LHCN-M2 (cell line): Measurements from ENCODE around the gene C14orf119. TPM values are rescaled to one million over a fixed set of nuclear protein-coding genes. Genes with fewer than 3 reads are reported as not detected.
A peak's percentile ranks its signal among the peaks of the same experiment; 100 is the strongest.

Experiments
- DNase-seq: peaks from one replicate; pipeline ENCODE4 v3.0.0-alpha.2; 2012; ENCODE audit warnings: low read depth
- total RNA-seq: library from RNA; depleted of rRNA; stranded (reverse); fragments of >200 nt; gene quantifications from 2 replicates; pipeline ENCODE4 v1.2.3, GENCODE V29; 2014

C14orf119 gene
- total RNA-seq, 1 experiment from 2014 or later, result 47.0 TPM

DNA sequence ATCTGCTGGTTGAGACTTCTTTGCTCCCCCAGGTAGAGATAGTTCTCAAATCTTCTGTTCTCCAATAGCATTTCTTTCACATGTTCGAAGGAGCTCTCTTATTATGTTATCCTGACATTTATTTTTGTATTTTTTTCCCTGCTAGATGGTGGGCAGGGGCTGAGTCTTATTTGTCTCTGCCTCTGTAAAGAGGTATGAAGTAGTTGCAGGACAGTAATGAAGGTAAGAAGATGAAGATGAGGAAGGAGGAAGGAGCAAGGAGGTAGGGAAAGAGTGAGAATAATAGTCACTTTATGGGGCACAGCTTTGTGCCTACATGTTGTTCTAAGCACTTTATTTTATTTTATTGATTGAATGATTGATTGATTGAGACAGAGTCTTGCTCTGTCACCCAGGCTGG is 14.5 kb downstream of the C14orf119 start:
- DNase-seq, result no peak

DNA sequence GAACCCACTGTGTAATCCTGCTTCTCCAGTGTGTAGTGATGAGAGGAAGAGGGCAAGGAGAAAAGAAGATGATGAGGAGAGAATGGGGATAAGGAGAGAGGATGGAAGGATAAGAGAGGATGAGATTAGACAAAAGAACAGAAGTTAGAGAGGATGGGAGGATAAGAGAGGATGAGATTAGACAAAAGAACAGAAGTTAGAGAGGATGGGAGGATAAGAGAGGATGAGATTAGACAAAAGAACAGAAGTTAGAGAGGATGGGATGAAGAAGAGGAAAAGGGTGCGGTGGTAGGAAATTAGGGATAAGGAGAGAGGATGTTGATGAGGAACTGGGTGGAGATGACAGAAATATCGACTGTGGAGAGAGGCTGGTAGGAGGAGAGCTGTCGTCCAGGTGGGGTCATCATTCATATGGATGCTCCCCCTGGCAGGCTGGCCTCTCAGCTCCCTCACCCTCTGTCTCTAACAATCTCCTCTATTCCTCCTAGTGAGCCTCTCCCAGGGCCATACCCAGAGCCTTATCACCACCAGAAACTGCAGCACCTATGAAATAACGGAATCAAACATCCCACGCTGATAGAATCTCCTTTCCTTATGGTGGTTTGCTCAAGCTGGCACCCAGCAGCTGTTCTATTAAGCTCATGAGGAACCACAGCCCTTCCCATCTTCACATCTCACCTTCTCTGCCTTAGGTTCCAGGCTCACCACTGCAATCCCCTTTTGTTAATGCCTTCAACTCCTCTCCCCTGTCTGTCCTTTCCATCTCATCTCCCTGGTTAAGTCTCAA is 15.5 kb downstream of the C14orf119 start:
- no peak for DNase-seq

DNA sequence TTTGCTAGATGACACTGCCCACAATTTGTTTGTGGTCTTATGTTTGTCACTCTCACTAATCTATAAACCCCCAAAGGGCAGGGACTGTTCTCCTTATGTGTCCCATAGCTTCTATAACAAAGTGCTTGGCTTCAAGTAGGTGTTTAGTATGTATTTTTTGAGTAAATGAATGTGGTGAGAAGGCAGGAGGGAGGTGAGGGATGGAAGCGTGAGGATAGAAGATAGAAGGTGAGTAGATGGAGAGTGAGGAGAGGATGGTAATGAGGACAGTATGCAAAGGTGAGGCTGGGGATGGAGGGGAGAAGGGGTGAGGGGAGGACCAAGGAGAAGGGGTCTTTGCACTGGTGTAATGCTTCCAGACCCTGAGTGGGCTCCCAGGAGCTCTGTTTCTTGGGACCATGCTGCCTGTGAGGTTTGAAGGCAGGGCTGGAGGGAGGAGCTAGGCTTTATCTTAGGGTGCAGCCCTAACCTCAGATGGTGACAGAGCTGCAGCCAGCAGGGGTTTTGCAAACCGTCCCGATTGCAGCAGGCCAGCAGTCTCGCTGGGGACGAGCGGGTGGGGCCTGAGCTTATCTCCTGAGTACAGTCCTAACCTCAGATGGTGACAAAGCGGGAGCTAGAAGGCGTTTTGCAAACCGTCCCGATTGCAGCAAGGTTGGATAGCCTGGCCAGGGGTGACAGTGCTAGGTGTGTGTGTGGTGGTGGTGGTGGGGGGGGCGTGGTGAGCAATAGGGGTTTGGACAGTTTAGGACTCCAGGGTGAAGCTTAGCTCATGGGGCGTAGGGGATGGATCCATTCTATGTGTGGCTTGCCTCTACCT is 17.3 kb downstream of the C14orf119 start:
- no peak for DNase-seq

DNA sequence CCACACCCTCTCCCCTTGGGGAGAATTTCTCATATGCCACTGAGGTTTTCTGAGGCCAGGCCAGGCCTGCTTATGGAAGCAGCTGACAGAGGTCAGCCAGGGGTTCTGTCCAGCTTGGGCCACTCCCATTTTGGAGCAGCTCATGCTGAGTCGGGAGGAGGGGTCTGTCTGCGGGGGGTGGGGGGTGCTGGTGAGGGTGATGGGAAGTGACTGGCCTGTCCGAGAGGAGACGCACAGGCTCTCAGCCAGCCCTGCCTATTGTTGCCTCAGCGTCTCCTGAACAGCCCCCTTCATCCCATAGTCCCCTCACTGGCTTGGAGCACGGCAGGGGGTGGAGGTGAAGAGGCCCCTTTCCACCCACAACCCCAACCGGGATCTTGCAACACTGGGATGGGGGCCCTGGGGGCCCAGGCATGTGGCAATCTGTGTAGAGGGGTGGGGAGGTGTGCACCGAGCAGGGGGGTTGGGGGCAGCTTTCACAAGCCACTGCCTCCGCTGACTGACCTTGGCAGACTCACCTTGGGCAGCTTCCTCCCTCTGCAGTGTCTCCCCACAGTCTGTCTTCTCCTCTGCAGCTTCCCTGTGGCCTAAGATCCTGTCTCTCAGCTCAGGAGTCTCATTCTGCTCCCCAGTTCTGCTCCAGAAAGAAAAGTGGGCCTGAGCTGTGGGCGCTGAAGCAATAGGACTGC is 18.3 kb downstream of the C14orf119 start:
- DNase-seq, result peak; percentile 66

DNA sequence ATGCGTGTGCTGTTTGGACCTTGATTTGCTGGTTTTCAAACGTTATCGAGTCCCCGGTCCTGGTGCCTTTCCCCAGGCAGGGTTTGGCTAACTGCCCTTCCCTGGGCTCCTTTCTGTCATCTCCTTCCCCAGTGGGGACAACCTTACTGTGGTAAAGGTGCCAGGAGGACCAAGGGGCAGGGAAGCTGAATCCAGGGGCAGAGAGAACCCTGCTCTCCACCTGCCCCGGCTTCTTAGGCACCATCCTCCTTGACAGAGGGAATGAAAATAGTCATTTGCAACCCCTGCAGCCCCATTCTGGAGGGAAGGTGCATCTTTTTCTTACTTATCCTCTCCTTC is 18.8 kb downstream of the C14orf119 start:
- DNase-seq, result no peak

DNA sequence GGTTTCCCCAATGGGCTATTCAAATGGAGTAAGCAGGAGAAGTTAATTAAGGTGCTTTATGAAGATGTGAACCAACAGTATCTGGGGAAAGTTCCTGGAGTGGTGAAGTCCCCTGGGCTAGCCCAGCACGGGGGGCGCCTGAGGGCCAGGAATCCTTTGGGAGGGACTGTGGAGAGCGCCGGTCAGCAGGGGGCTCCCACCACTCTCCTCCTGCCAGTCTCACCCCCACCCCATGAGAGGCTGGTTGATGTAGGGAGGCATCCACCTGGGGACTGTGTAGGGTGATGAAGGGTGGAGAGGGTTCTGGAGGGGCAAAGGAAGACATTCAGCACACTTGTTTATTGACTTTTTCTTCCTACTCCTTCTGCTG is 19.3 kb downstream of the C14orf119 start:
- no peak for DNase-seq

DNA sequence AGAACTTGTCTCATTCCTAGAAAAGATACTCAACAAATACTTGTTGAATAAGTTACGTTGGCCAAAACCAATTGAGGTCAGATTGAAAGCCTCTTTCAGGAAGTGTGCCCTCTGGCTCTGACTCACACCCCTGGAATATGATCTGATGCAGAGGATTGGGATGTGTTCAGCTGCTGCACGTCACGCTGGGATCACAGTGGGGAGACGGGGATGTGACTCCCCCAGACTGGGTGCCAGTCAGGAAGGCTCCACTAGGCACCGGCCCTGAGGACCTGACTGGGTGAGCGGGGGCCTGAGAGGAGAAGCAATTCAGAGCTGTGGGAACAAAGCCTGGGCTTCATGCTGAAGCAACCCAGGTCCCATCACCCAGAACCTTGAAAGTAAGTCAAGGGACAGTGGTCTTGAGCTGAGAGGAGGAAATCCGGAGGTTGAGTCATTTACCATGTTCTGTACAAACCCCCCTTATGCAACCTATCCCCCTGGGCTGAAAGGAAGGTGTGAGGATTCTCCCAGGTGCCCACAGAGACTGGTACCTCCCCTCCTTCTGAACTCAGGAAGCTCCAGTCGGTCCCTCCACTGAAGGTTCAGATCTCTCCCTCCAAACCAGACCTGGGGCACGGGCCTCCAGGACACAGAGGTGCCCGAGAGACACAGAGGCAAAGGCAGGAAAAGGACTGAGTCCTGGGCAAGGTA is 19.9 kb downstream of the C14orf119 start:
- peak; percentile 98 for DNase-seq

DNA sequence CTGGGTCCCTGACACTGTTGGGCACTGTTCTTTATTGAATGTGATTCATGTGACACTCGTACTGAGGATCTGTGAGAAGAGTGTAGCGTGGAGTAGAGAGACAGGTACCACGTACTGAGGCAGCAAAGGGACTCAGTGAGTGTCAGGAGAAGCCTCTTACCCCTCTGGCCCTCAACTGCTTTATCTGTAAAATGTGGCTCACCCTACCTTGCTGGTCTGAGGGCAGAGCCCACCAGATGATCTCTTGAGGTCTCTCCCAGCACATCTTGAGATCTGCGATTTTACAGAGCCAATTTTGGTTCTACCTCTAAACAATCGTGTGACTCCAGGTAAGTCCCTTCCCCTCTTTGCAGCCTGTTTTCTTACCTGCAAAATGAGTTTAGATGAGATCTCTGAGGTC is 20.6 kb downstream of the C14orf119 start:
- no peak for DNase-seq

DNA sequence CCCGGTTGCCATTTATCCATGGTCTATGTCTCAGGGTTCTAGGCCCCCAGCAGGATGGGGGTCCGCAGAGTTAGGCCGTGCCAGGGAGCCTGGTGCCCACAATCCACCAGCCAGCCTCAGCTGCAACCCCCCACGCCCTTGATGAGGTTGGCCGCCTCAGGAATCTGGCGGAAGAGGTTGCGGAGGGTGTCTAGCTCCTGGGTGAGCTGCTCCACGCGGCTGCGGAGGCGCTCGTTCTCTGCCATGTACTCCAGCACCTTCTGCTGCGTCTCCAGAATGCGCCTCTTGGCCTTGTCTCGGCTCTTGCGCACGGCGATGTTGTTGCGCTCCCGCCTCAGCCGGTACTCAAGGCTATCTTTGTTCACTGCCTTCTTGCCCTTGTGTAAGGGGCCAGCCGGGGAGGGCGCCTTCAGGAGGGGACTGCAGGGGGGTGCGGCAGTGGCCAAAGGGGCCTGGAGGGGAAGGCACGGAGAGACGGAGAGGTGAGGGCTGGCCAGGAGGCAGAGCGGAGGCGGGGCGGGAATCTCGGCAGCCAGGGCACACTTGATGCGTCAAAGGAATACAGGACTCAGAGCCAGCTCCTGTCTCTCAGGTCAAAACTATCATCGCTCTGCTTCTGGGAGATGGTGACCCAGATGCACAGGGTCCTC is 22.2 kb downstream of the C14orf119 start:
- DNase-seq, result no peak

DNA sequence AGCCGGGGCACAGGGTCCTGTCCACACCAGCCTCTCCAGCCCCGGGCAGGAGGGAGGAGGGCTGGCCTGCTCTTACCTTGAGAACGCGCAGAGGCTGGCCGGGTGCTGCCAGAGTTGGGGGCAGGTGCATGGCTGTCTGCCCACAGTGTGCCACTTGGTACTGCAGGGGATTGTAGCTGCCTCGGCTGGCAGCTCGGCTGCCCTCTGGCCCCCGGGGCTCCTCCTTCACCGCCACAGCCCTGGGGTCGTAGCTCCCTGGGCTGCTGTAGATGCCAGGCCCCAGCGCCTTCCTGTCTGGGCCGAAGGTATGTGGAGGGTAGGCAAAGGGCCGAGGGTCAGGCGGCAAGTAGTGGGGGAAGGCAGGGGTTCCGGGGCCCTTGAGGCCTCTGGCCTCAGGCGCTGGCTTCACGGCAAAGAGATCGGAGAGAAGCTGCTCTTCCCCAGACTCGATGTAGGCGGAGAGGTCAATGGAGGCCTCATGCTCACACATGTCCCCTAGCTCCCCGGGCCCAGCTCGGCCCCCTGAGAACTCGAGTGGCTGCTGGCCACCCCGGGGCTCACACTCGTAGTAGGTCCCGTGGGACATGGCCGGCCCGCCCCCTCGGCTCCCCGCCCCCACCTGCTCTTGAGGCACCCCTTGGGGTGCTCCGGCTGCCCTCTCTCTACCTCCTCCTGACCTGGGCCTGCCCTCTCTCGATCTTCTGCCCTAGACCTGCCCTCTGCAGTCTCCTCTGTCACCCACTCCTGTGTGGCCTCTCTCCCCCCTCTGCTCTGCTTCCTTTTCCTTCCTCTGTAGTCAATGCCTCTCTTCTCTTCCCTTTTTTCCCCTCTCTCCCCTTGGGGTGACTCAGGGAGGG is 23.4 kb downstream of the C14orf119 start, which contains the start of gene CEBPE:
Gene CEBPE (minus strand): TSS at position 750 of the 857 bp plus-strand sequence. CDS start 164 bp downstream, at position 586.
- no peak for DNase-seq

DNA sequence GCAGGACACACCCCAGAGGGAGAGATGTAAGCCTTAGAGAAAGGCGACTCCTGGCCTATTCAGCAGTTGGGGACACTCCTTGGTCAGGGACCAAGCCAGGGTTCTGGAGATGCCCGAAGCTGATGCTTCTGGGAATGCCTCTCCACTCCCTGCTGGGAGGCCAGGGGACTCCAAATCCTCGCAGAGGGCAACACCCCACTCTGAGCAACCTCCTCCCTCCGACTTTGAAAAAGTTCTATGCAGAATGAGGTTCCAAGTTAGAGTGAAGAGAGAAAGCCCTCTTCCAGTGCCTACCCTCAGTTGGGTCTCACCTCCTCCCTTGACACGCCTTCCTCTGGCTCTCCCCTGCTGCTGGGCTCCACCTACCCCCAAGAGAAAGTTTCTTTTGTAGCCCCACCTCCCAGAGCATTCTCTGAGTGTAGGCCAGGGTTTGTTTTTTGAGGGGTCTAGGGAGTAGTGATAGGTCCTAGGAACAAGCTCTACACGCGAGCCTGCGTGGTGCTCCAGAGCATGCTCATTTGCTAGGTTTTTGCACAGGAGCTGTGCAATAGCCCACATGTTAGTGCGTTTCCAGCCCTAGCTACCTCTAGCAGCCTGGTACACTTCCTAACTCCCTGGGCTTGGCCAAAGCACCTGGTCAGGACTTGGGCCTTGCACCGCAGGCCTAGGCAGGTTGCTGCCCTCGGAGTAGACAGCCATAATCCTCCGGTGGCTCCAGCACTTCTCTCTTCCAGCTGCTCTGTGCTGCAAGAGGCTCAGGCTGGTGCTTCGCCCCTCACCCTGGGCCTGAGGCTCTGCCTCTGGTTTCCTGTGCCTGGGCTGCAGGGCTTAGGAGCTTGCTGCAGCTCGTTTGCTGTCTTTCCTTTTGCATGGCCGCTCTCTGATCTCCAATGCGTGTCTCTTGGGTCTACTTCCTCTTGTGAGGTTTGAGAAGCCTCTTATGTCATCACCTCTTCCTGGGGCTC is 24.3 kb downstream of the C14orf119 start:
- DNase-seq, result no peak

DNA sequence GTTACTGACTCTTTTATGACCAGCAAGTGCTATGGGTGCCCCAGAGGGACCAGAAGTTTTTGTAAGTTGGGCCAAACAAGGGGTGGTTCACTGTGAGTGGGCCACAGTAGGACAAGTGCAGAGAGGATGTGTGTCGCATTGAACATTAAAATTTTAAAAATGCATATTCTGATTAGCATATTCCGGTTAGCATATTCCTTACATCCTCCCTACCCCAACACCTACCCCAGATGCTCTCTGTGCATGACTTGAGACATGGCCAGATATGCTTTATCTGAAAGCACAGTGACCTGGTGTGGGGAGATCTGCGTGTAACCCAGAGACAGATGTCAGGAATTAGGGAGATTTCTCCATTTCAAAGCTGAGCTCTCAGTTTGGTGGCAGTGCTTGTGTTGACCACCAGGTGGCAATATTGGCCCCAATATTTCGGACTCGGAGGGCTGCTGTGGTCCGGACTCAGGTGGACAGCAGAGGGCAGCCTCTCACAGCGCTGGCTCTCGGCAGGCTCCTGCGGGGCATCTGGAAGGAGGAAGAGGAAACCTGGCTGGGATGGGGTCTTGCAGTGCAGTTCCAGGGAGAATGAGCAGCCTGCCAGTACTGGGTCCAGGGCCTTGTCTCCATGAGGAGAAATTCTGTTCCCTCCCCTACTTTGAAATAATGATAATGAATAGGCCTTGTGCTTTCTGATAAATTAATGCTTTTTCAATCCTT is 25.4 kb downstream of the C14orf119 start:
- peak; percentile 74 for DNase-seq

DNA sequence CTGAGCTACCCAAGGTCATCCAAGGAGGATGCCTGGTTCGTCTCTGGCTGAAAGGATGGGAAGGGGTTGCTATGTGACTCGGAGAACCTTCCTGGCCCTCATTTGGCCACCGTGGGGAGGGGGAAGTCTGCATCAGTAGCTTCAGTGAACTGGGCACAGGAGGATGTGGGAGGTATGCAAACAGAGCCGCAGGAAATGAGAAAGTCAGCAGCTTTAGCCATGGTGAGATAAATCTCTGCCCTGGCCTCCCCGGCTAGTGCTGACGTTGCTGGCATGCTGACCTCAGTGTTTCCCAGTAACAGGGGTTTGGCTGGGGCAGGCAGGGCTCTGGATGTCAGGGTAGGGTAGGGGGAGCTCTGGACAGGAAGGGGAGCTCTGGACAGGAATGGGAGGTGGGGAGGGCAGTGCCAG is 26.1 kb downstream of the C14orf119 start:
- no peak for DNase-seq

DNA sequence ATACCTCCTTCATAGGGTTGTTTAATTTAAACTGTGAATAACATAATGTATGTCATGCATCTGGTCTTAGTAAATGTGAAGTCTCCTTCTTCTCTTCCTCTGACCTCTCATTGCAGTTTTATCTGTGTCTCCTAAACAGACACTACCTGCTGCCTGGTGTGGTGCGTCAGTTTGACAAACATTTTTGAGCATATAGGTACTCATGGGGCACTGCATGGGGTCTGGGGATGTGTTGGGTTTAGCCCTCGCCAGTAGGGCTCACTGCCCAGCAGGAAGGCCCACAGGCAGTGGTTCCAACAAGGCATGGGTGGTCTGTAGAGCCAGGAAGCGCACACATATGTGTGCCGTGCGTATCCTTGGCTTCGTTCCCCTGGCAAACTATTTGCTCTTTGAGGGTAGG is 26.8 kb downstream of the C14orf119 start:
- DNase-seq, result no peak

DNA sequence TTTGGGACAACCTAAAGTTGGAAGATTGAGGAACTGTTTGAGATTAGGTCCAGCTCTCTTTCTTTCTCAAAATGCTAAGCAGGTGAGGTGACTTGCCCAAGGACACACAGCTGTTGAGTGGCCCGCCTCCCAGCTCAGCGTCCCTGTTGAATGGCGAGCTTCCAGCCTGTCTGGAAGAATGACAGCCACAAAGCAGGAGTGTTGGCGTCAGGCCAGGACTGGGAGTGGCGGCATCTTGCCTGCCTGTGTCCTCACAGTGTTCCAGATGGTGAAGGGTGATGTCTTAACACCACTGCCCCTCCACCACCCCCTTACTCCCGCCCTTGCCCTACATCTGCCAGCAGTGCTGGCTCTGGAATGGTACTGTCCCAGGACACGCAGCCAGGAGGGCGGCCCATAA is 28.1 kb downstream of the C14orf119 start:
- no peak for DNase-seq

DNA sequence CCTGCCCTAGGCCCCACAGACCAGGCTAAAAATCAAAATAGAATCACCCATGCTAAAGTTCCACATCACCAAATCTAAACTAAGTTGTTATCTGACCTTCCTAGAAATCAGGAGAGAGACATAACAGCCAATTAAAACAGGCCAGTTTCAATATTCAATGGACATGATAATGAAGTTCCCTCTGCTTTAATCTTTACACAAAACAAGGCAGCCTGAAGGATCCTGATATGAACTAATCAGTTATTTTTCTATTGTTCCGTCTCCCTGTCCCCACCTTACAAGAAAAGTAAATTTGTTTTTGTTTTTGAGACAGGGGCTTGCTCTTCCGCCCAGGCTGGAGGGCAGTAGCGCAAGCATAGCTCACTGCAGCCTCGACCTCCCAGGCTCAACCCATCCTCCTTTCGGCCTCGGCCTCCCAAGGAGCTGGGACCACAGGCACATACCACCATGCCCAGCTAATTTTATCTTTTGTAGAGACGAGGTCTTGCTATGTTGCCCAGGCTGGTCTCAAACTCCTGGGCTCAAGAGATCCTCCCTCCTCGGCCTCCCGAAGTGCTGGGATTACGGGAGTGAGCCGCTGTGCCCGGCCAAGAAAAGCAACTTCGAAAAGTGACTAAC is 29.1 kb downstream of the C14orf119 start:
- DNase-seq, result no peak

DNA sequence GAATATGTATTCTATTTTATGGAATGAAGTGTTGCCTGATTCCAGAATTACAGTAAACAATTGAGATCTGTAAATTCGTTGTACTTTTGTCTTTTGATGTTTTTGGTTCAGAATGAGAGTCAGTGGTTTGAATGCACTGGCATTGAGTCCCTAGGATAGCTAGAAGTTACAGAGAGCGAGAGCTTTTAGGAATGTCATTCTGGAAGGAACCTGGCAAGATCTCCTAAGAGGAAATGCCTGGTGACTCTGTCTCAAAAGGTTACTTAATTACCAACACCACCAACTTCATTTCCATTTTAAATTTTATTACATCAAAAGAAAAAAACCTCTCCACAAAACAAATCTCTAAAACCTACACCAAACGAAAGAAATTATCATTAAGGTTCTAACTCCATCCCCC is 29.7 kb downstream of the C14orf119 start:
- no peak for DNase-seq

DNA sequence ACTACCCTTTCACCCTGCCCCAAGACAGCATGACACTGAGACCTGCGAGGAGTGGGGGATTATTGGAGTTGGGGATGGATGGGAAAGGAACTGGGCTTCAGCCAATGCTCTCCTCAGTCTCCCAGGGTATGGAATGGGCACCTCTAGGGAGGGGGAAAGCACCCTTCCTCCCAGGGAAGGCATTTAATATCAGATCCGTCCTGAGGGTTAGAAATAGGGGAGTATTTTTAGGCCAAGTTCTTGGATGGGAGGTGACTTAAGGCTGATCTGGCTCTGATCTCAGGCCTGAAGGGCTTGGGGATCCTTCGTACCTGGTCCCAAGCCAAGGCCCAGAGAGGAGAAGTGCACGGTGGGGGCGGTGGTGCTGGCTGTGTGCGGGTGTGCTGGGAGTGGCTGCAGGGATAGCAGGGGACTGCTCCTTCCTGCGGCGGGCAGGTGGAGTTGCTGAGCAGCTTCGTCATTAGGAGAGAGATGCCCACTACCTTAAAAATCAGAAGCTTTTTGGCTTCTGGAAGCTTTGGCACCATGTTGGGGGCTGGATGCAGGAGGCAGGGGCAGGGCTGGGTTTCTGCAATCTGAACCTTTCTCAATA is 30.7 kb downstream of the C14orf119 start:
- DNase-seq, result no peak
